GM12801 (cell line): ENCODE measurements around the gene BCCIP.

Source experiments
- TF ChIP-seq, protein P1 (sequence below): IDR thresholded peaks from one replicate; pipeline ENCODE4 v1.5.1; 2011; ENCODE audit warnings: control low read depth; ENCODE audit not compliant: insufficient read length; ENCODE audit errors: extremely low read depth

BCCIP gene

DNA sequence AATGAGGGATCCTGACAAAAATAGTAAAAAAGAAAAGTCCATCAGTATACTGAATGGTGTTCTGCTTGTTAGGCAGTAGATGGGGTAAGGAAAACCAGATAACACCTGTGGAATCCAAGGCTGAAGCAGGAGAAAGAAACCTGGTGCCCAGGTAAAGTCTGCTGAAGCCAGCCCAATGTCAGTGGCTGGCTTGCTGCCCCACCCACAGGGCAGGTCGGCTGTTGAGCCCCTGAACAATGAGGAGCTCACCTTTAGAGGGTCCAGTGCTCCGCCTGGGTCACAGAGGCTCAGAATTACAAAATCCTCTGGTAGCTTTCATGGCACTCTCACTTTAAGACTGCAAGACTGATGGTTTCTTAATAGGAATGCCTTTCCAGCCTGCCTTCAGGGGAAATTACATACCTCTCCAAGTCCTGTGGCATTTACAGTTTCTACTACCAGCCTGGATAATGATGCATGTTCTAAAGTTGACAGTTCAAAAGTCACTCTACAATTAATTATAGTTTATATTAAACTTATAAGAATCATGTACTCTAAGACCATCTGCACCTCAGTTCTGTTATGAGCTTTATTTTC is 33.9 kb downstream of the BCCIP start:
- TF ChIP-seq, protein P1, sequence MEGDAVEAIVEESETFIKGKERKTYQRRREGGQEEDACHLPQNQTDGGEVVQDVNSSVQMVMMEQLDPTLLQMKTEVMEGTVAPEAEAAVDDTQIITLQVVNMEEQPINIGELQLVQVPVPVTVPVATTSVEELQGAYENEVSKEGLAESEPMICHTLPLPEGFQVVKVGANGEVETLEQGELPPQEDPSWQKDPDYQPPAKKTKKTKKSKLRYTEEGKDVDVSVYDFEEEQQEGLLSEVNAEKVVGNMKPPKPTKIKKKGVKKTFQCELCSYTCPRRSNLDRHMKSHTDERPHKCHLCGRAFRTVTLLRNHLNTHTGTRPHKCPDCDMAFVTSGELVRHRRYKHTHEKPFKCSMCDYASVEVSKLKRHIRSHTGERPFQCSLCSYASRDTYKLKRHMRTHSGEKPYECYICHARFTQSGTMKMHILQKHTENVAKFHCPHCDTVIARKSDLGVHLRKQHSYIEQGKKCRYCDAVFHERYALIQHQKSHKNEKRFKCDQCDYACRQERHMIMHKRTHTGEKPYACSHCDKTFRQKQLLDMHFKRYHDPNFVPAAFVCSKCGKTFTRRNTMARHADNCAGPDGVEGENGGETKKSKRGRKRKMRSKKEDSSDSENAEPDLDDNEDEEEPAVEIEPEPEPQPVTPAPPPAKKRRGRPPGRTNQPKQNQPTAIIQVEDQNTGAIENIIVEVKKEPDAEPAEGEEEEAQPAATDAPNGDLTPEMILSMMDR = no peak

DNA sequence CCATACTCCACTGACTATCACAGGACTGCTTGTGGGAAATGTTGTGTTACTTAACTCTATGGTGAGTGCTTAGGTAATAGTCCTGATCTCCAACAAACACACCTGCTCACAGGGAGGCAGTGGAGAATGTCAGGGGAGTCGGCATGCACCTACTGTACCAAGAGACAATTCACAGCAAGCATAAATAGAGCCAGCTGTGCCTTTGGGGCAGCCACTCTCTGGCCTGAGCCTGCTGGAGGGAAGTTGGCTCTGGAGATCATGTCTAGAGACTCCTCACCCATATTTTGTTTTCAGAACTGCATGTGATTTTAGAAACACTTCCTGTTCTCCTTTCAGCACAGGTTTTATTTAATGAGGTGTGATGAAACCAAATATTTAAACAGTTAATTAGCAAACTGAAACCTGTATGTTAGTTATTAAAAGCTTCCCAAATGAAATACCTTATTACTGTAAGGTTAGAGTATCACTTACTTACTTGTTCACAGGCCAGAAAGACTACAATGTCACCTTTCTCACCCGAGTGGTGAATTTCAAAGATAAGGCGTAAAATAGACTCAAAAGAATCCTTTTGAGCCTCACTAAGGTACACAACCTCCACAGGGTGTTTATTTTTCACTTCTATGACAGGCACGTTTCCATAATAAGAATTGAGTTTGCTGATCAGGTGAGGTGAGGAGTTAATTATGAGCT is 35.9 kb downstream of the BCCIP start:
- TF ChIP-seq, protein P1 = no peak

DNA sequence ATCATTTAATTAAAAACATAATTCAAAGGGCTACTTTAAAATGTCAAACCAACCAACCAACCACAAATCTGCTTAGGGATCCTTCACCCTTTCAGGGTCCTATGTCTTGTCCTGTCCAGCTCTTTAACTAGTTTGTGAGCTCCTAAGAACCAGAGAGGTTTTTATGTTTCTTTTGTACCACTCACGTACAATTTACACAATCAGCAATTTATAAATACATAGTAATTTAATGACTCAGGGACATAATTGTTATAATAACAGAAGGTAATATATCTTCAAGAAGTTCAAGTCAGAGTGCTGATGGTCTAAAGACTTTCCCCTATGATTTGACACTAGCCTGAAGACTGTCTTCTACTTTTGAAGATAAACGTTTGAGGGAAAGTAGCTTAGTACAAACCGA is 41.8 kb downstream of the BCCIP start:
- TF ChIP-seq, protein P1 = no peak

DNA sequence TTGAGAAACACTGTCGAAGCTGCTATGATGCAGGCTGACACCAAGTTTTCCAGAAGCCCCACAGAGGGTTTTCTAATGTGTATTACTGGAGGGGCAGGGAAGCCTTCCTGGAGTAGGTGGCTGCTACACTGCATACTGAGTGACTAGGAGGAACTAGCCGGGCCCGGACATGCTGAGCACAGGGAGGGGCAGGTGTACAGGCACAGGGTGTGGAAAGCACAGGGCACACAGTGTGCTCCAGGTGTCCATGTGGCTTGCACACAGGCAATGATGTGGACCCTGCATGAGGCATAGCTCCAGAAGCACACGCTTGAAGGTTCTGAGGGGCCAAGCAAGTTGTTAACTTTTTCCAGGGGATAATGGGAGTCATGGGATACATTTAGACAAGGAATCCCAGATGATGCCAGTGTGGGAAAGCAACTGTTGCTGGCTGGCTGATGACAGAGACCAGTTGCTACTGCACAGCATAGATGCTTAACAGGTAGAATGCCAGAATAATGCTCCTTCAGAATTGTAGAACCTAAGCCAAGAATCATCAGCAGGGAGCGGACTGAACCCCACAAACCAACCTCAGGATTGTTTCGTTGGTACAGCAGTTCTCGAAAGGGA is 43.2 kb downstream of the BCCIP start:
- TF ChIP-seq, protein P1 = no peak

DNA sequence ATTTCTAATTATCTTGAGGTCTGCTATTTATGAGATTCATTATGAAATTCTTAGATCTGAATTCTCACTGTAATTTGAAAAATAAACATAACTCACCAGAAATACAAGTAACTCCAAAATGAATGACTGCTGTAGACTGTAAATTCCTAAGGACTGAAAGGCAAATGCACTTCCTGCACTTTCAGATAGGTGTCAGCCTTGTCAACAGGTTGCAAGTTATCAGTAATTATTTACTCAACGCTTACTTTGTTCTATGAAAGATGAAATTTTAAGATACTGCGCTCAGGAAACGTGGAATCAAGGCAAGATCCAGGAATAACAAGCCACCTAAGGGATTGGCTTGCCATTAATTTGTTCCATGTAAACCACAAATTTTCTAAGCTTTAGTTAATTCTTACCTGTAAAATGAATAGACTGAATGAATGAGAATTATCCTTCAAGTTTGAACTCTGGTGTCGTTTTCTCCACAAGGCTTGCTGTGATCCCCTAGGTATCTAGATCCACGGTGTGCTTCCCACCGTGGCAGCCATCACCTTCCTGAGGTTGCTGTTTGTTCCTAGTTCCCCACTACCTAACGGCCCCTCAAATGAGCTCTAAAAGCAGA is 45.1 kb downstream of the BCCIP start:
- TF ChIP-seq, protein P1 = no peak

DNA sequence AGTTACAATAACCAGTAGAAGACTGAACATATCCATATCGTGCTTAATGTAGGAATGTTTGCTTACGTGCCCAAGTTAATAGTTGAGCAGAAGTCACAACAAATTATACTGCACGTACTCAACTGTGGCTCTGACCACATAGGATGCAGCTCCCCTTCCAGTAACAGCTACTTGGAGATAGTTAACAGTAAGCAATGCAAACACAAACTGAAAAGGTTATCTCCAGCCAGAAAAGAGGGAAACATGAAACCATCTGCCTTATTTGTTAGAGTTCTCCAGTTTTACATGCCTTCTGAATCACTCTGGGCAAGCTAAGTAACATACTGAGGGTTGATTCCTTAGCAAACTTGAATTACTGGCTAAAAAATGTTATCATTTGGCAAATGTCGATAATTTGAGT is 48.0 kb downstream of the BCCIP start:
- TF ChIP-seq, protein P1 = no peak
